HG03432 (cell line): ENCODE results near the gene AVPR2.

Source experiments
- ATAC-seq: cut with Tn5 transposase; IDR thresholded peaks from one replicate; pipeline ENCODE4 v1.9.1; 2021; ENCODE audit warnings: mild to moderate bottlenecking, moderate library complexity; ENCODE audit not compliant: unreplicated experiment

AVPR2 gene

DNA sequence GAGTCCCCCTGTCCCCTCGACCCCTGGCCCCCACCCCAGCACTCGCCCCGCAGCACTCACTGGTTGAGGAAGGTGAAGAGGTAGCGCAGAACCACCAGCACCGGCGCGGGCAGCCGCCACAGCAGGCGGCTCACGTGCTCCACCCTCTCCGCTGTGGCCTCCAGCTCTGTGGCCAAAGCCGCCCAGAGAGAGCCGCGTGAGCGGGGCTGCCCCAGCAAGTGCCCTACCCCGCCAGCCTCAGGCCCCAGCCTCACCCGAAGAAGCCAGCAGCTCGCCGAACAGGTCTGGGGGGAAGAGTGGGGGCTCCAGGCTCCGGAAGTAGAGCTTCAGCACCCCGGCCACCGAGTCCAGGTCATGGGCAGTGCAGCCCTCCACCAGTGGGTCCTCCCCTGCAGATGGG is 6.0 kb downstream of the AVPR2 start:
- ATAC-seq, result no peak

DNA sequence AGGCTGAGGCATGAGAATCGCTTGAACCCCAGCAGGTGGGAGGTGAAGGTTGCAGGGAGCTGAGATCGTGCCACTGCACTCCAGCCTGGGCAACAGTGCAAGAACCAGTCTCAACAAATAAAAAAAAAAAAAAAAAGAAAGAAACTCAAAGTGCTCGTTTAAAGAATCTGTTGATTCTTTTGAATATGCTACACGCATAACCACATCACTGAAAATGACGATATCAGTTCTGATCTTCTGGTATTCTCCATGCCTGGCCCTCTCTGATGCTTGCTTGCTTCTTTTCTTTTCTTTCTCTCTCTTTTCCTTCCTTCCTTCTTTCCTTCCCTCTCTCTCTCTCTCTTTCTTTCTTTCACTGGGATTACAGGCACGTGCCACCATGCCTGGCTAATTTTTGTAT is 7.3 kb downstream of the AVPR2 start:
- no peak for ATAC-seq

DNA sequence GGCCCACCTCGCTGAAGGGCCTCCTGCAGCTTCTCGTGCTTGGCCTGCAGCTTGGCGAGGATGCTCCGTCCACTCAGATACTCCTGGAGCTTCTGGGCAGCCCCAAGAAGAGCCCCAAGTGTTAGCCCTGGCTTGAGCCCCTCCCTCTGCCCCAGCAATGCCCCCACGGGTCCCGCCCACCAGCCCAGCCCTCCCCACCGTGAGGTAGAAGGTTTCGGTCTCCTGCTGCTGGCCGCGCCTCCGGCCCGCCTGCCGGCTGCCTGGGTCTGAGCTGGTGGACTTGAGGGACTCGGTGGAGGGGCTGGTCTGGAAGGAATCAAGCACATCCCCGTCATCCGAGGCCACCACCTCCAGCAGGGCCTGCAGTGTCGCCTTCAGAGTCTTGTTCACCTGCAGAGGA is 8.7 kb downstream of the AVPR2 start:
- ATAC-seq, result no peak

DNA sequence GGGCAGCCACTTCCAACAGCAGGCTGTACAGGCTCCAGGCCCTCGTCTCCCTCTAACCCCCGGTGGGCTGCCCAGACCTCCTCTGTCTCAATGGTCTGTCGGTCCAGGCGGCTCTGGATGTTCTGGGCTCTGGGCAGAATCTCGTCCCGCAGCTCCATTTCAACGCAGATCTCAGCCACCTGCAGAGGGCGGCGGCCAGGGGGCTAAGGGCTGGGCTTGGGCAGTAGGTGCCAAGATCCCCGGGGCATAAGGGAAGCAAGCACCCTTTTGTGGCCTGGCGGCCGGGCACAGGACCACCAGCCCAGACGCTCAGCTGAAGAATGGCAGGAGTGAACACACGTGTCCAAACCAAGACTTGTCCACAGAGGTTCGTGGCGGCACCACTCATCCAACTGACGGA is 9.2 kb downstream of the AVPR2 start:
- no peak for ATAC-seq

DNA sequence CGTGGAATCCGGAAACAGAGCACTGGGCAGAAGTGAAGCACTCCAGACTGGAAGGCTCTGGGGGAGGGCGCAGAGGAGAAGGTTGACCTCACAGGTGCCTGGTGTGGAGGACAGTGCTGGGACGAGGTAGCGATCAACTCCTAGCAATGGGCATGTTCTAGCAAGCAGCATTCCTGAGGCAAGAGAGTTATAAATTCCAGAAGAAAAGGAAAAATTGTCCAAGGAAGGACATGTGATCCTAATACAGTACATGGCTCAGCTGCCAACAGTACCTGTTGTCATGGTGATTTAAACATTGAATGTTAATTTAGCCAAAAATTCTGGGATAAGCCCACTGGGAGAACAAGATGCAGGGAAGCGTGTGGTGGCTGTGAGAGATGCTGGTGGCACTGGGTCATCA is 13.4 kb downstream of the AVPR2 start:
- ATAC-seq, result no peak

DNA sequence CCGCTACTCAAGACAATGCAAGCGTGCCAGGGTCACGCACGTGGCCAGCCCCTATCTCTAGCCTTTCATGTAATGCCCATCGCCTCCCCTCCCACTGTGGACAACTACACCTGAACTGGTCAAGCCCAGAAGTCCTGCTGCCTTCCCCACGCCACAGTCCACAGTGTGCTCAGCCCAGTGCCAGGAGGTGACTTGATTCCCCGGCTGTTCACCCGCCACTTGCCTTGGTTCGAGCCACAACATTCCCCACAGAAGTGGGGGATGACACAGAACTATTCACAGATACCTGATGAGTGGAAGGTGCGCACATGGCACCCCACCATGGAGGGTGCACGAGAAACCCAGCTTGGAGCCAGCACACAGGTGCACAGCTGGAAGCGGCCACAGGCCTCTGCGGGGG is 14.8 kb downstream of the AVPR2 start:
- ATAC-seq, result no peak

DNA sequence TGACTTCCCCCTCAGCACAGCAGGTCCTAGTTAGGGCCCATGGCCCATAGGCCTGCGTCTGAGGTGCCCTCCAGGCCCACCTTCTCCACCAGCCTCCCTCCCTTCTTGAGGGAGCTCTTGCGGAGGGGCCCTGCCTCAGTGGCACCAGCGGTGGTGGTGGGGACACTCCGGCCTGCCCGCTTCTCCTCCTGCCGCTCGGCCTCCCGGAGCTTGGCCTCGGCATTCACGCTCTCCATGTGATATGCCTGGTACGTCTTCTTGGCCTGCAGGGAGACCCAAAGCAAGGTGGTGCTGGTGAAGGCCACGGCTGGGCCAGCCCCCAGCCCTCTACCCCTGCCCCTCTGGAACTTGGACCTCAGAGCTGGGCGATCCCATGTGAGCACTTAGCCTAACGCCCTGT is 16.1 kb downstream of the AVPR2 start:
- ATAC-seq, result no peak

DNA sequence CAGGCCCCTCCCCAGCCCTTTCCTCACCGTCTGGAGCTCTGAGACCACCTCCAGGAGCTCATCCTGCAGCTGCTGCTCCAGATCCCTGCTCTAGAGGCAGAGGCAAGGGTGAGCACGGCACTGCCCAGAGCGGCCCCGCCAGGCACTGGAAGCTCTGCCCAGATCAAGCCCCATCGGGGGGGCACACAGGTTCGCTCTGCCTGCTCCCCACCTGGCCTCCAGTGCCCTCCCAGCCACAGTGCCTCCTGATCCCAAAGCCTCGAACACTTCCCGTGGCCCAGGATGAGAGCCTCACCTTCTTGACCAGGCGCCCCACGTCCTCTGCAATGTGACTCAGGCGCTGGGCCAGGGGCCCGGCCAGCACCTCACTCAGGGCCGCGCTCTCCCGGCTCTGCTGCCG is 16.6 kb downstream of the AVPR2 start:
- no peak for ATAC-seq

DNA sequence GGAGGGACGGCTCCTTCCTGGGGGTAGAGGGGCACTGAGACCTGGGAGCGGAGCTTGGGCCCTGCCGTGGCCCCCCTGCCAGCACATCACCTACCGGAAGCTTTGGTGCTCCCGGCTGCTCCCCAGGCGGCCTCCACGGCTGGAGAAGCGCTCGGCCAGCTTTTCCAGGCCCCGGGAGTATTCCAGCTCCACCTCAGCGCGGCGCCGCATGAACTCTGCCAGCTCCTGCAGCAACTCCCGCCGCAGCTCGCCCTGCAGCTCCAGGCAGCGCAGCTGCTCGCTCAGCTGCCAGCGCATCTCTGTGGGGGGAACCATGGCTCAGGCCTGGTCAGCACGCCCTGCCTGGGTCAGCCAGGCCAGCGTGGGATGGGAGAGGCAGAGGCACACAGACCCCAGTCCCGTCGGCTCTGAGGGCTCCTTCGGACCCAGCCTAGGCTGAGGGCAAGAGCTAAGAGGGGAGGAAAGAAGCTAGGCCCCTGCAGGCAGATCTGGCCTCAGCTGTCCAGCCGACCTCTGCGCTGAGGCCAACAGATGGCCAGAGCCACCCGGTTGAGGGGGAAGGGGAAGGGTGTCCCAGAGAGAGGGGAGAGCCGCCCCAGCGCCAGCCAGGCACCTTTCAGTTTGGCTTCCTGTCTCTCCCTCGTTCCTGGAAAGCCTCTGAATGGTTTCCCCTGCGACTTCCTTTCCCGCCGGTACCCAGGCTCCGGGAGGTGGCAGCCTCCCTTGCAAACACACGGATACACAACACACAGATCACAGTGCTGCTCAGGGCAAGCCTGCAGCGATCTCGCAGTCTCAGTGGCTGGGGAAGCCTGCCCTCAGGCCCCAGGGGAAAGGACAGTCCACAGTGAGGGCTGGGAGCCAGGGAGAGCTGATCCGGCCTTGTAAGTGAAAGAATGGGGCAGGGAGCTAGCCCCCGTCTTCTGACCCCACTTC is 17.3 kb downstream of the AVPR2 start:
- no peak for ATAC-seq

DNA sequence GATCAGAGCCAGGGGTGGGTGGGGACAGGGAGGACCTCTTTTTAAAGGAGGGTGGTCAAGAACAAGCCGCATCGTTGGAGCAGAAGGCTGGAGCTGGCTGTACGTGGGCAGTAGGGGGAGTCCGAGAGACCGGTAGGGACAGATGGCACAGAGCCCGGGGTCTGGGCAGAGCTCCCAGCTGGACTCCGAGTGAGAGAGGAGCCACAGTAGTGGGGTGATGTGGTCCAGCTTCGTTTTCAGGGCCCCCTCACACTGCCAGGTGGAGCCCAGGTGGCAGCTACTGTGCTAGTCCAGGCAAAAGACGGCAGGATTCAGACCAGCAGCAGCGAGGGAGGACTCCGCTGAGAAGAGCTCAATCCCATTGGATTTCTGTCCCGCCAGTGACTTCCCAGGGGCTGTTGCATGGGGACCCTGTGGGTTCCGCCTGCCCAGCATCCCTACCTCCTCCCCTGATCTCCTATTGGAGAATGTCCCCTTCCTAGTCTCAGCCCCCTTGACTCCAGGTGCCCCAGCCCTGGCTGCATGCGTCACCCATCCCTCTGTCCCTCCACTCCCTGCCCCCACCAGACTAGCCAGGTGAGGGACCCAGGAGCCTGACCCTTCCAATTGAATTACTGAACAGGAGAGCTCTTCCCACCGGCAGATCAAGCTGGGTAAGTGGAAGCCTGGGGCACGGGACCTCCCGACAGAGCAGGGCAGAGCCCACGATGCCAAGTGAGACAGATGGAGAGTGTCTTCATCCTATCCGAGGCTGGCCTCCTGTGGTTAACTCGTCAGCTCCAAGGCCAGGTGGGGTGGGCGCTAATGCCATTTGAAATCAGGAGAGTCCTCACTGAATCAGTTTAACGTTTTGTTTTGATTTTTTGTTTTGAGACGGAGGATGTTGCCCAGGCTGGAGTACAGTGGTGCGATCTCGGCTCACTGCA is 18.7 kb downstream of the AVPR2 start:
- no peak for ATAC-seq

DNA sequence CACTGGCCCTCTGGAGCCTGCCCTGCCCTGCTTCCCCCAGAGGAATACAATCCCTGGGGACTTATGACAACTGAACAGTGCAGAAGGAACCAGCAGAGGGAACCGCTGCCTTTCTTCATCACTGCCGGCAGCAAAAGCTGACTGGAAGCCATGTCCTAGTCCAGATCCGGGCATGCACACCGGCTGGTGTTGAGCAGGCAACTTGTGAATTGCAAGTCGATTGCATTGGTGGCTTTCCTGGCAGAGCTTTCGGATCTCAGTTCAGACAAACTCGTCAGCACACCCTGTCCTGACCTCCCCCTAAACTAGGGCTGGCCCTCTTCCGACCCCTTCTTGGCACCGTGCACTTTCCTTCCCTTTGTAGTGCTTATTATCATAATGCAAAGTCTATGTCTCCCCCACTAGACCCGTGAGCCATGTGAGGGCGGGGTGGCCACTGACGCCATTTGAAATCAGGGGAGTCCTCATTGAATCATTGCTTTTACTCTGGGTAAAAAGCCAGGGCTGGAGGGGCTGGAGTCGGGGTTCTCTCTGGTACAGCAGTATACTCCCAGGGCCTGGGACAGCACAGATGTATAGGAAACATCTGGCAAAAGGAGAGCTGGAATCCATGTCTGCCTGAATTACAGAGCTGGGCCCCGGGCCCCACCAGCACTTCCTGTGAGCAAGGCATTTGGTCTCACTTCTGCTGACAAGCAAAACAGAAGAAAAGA is 19.8 kb downstream of the AVPR2 start:
- ATAC-seq, result no peak

DNA sequence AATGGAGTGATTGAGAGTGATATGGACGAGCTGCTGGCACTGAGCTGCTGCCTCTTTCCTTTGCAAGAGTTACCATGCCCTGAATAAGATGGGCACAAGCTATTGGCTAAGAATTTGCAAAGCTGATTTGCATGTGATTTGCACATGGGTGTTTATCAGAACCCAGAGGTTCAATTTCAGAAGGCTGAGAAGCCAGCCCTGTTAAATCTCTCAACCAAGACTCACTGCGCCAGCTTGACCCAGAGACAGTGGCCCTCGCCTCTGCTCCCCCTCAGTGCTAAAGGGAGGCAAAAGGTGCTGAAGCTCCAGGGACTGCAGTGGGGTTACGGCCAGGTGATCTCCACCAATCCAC is 20.9 kb downstream of the AVPR2 start:
- ATAC-seq, result no peak

DNA sequence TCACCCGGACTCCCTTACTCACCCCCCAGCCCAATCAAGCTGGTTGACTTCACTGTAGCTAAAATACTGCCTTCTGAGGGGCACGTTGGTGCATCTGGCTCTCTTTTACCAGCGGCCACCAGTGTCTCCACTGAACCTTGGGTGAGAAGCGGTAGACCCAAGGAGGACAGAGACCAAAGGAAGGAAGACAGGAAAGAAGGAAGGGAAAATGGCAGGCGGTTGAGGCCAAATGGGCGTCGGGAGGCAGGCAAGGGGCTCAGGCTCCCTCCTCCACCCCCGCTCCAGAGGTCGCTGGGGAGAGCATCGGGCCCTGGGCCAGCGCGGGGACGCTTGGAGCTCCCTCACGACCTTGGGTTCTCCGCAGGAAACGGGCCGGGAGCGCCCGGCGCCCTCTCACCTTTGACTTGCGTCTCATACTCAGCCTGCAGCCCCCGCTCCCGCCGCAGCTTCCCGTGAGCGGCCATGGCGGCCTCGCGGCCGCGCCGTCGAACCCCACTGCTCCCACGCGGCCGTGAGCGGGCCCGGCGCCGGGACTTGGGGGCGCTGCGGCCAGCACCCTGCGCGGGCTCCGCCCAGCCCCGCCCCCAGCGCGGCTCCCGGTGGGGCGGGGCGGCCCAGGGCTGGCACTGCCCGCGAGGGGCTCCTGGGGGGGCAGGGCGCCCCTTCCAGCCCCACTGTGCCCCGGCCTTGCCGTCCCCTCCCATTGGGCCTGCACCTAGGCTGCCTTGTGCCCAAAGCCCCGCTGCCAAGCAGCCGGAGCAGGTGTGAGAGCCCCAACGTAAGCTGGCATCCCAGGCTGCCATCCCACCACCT is 21.5 kb downstream of the AVPR2 start, which contains the start of gene ARHGAP4:
ARHGAP4 (minus strand) TSS at position 526 of the 813 bp plus-strand sequence; CDS start at position 464, 62 bp downstream.
- ATAC-seq, result peak; percentile 24

DNA sequence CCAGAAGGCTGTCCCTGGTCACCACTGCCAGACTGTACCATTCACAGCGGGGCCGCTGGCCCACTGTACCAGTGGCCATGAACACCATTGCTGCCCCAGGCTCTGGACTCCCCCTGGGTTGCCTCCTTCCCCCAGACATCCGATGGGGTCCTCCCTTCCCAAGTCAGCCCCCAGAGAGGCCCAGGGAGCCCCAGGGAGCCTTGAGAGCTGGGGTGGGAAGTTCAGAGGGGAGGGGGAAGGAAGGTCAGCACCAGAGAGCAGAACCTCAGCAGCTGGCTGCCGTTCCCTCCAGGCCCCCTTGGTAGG is 22.0 kb downstream of the AVPR2 start:
- no peak for ATAC-seq

DNA sequence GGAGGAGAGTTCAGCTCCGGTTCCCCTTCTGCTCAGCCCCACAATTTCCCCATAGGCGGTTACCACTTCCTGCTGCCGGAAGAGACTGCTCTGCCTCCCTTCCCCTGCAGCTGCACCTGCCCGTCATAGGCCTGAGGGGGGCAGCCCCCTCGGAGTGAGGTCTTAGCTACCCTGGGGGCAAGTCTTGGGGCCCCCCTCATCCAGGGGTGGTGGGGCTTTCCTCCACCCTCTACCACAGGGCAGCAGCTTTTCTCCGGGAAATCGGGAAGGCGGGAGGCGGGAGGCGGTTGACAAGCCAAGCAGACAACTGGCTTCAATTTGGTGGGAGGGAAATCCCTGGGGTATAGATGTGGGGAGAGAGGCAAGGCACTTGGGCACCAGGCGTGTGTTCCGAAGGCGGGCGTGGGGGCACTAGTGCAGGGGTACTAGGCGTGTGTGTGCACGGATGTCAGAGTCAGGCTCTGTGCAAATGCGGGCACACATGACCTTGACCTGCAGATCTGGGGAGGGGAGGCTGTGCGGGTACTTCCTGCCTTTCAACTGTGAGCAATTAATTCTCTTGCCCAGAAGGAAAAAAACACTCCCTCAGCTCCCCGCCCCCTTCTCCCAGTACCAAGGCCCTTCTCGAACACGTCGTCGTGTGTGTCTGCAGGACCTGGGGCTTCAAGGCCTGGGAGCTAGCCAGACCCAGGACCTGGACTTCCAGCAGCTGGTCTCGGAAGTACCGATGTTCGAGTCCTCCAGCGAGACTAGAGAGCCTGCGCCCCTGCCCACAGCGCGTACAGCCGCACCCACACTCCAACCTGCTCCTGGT is 22.6 kb downstream of the AVPR2 start:
- peak; percentile 42 for ATAC-seq

DNA sequence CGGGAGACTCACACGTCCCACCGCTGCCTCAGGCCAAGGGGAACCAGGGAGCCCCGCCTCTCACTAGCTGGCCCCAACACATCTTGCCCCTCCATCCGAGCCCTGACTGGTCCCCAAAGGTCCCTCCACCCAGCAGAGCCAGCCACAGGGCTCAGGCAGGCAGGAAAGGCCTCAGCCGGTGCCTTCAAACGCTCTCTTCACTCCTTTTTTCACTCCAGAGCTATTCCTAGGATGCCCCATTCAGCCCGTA is 23.1 kb downstream of the AVPR2 start:
- ATAC-seq, result no peak

DNA sequence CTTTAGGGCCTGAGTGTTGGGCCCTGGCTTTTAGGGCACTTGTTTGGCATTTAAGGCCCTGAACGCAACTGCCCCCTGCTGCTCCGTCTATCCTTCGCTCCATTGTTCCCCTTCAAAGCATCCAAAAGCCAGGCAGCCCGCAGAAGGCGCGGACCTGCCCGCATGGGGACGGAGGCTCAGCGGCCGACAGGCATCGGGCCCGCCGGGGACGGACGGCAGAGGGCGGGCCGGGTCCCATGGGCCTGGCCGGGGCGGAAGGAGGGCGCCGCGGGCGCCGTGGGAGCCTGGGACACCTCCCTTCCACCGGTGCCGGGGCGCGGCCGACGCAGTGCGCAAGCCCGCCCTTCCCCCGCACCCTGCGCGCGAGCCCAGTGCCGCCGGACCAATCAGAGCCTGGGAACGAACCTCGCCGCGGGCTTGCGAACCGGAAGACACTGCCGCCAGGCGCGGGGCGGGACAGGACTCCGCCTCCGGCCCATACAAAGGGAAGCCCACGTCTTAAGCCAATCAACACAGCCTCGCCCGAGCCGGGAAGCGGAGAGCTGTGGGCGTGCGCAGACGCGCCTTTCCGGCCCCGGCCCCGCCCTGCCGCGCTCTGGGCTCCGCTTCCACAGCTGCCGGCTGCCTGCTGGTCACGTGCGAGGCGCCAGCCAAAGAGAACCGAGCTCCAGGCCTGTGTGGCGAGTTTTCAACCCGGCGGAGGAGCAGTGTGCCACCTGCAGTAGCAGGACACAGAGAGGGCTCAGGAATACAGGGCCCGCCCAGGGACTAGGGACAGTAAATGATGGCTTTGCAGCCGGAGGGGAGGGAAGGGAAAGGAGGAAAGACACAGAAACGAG is 23.7 kb downstream of the AVPR2 start:
- peak; percentile 73 for ATAC-seq

DNA sequence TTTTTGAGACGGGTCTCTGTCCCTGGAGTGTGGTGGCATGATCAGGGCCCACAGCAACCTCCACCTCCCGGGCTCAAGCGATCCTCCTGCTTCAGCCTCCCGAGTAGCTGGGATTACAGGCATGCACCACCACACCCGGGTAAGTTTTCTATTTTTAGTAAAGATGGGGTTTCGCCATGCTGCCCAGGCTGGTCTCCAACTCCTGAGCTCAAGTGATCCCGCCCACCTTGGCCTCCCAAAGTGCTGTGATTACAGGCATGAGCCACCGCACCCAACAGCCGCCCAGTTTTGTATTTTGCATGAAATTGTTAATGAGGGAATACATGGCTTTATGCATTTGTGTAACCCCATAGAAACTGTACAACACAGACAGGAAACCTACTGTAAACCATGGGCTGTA is 24.4 kb downstream of the AVPR2 start:
- no peak for ATAC-seq

DNA sequence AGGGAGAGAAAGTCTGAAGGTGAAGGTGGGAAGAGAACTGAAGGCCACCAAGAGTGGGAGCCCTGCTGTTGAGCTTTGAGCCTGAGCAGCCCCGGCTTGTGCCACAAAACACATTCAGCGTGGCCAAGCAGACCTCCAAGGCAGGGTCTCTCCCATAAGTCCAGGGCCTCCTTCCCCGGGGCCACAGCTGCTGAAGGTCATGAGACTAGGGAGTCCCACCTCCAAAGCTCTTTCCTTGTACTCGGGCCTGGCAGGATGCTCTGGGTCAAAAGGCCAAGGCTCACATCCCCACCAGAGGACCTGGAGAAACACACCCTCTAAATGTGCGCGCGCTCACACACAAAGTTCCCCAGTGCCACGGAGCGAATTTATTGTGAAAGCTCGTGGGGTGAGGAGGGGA is 25.1 kb downstream of the AVPR2 start:
- no peak for ATAC-seq
